Nucleus accumbens (tissue), 56 donors: ENCODE data around the gene NUDT9.

Experiments
- DNase-seq, 56 donors: peaks; one replicate each; lab custom pipeline; 2025; lab: John Stamatoyannopoulos, UW

NUDT9 gene

GRCh38 chr4:87500092-87500462 lies 77.7 kb downstream of the NUDT9 start:
- no peak for DNase-seq

- DNase-seq = peak in 8 of 56 donors; percentile 22 to 49 (median 32)
Measured at GRCh38 chr4:87502580-87503238, 80.3 kb downstream of the NUDT9 start.

GRCh38 chr4:87505862-87506261 lies 83.5 kb downstream of the NUDT9 start:
- DNase-seq = no peak

GRCh38 chr4:87506974-87507701 lies 84.8 kb downstream of the NUDT9 start:
- no peak for DNase-seq
